AG08396 (cell line): Measurements from ENCODE around the gene CD163L1.

ENCODE experiments used
- DNase-seq: peaks from one replicate; pipeline ENCODE4 v3.0.0; 2012; ENCODE audit warnings: low spot score, mixed read lengths

The CD163L1 gene

GRCh38 chr12:7324176-7324575 lies 119.8 kb downstream of the CD163L1 start:
- DNase-seq = no peak

DNA sequence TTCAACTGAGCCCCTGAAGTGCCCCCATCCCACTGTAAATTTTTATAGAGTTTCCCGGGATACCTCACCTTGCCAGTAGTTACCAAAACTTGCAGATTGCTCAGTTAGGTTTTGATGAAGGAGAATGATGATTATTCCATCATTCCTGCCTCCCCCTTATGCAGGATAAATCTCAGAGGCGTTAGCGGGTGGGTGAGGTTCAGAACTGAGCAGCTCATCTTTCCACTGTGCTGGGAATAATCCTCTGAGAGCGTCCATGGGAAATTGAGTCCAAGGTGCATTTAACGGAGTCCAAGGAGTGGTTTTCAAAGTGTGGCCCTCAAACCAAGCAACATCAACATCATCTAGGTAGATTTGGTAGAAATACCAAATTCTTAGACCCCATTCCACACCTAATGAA lies 121.4 kb downstream of the CD163L1 start:
- no peak for DNase-seq

DNA sequence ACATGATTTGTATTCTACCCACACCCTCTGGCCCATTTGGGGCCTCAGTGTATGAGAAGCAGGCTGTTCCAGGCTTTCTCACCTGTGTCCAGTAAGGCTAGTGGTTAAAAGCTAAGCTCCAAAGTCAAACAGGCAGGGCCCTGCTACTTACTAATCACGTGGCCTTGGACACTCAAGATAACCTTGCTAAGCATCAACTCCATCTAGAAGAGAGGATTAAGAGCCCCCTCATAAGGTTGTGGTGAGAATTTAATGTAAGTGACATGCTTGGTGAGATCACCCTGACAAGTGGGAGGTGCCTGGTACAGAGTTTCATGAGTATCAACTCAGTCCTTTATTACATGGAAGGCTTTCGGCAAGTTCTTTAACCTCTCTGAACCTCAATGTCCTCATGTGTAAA lies 122.3 kb downstream of the CD163L1 start:
- DNase-seq = no peak

DNA sequence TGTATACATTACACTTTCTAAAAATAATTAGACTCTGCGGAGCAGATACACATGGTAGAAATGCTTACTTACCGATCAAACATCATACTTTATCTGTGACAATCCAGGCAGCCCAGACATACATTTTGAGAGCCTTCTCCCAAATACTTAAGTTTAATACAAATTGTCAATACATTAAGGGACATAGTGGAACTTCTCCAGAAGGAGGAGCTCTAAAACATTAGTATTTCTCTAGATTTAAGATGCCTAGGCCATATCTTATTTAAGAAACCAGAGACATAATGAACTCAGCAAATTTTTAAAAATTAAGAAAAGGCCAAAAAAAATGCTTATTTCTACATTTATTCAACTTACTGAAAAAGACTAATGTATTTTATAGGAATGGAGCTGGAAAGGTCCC lies 124.0 kb downstream of the CD163L1 start:
- DNase-seq = no peak

GRCh38 chr12:7310070-7310469 lies 133.9 kb downstream of the CD163L1 start:
- no peak for DNase-seq
